ENCODE results near the gene EXOSC3. TPM values are rescaled to one million over a fixed set of nuclear protein-coding genes. Genes with fewer than 3 reads are reported as not detected.

The EXOSC3 gene
- total and polyA plus RNA-seq, 10 of the 15 experiments (the other 5 are each of a cell fraction or from before 2014, with no cell fraction given): 8.2 to 161 (median 61.4) TPM

DNA sequence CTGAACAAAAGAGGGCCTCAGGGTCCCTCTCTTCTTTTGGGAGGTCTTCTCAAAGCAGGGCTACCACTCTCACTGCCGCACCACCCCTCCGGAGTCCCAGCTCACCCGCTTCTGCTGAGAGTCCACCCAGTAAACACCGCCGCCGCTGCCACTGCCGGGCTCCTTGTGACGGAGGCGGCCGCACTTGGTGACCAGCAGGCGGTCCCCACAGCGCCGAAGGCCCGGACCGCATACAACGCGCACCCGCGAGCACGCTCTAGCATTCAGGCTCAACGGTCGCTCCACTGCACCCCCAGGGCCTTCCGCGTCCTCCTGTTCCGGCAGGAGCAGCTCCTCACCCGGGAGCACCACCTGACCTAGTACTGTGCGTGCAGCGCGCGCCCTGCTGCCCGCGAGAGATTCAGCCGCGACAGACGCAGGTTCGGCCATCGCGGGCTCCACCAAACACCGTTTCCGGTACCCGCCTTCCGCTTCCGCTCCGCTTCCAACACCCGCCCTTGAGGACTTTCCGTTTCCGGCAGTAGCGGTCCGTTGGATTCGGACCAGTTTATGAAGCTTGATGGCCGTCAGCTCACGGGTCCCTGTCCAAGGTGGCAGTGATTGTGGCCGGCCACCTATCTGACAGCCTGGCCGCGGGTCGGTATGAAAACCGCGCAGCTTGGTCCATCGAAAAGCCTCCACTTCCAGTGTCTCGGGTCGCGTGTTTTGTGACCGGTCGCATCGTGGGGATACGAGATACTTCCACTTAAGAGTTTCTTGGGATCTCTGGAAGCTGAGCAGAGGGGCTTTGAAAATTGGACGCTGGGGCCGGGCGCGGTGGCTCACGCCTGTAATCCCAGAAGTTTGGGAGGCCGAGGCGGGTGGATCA, at the start of gene EXOSC3 (continued):
- TF ChIP-seq BCLAF1 (IDR thresholded peaks at IDR 0.05): no peak
- TF ChIP-seq, protein P1, sequence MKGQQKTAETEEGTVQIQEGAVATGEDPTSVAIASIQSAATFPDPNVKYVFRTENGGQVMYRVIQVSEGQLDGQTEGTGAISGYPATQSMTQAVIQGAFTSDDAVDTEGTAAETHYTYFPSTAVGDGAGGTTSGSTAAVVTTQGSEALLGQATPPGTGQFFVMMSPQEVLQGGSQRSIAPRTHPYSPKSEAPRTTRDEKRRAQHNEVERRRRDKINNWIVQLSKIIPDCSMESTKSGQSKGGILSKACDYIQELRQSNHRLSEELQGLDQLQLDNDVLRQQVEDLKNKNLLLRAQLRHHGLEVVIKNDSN (IDR thresholded peaks at IDR 0.05; ENCODE audit: borderline replicate concordance, extremely low read length, insufficient read depth, low read depth, low read length): peak; percentile 51
- peak; percentile 47; the same call in 1 of the 2 replicates for TF ChIP-seq NR2F1 (conservative IDR thresholded peaks at IDR 0.05)
- peak; percentile 97 for TF ChIP-seq RELB (IDR thresholded peaks at IDR 0.05; ENCODE audit: low read depth)
- TF ChIP-seq NFYB (IDR thresholded peaks at IDR 0.05; ENCODE audit: insufficient read depth, low read depth, low read length): no peak
- TF ChIP-seq RELA (IDR thresholded peaks at IDR 0.05; ENCODE audit: borderline replicate concordance, partially characterized antibody): peak; percentile 53
- TF ChIP-seq GATAD2B (conservative IDR thresholded peaks at IDR 0.05; ENCODE audit: low read depth): peak; percentile 59; the same call in 1 of the 2 replicates
- peak; percentile 81 for TF ChIP-seq MYC (IDR thresholded peaks at IDR 0.05; ENCODE audit: insufficient read depth, insufficient read length, insufficient replicate concordance, low read length, severe bottlenecking)
- no peak for TF ChIP-seq KAT2A (conservative IDR thresholded peaks at IDR 0.05; ENCODE audit: control insufficient read depth, low read depth, low read length)
- peak; percentile 70 for TF ChIP-seq HDAC6 (IDR thresholded peaks at IDR 0.05; ENCODE audit: unreplicated experiment)
- TF ChIP-seq HDGF (IDR thresholded peaks at IDR 0.05): peak; percentile 89
- TF ChIP-seq ZNF217 (IDR thresholded peaks at IDR 0.05): no peak
- peak; percentile 100 for TF ChIP-seq POLR2A (IDR thresholded peaks at IDR 0.05; ENCODE audit: low read depth, low read length)
- peak; percentile 52 for TF ChIP-seq MAX (IDR thresholded peaks at IDR 0.05; ENCODE audit: low read depth, low read length)
- TF ChIP-seq, protein P2, sequence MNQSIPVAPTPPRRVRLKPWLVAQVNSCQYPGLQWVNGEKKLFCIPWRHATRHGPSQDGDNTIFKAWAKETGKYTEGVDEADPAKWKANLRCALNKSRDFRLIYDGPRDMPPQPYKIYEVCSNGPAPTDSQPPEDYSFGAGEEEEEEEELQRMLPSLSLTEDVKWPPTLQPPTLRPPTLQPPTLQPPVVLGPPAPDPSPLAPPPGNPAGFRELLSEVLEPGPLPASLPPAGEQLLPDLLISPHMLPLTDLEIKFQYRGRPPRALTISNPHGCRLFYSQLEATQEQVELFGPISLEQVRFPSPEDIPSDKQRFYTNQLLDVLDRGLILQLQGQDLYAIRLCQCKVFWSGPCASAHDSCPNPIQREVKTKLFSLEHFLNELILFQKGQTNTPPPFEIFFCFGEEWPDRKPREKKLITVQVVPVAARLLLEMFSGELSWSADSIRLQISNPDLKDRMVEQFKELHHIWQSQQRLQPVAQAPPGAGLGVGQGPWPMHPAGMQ (IDR thresholded peaks at IDR 0.05; ENCODE audit: borderline replicate concordance): no peak
- peak; percentile 81; the same call in 1 of the 2 replicates for TF ChIP-seq NFXL1 (IDR thresholded peaks at IDR 0.05; ENCODE audit: borderline replicate concordance)
- no peak for TF ChIP-seq ATF3 (IDR thresholded peaks at IDR 0.05; ENCODE audit: borderline replicate concordance, extremely low read depth, low read depth, low read length)
- TF ChIP-seq, protein P3, sequence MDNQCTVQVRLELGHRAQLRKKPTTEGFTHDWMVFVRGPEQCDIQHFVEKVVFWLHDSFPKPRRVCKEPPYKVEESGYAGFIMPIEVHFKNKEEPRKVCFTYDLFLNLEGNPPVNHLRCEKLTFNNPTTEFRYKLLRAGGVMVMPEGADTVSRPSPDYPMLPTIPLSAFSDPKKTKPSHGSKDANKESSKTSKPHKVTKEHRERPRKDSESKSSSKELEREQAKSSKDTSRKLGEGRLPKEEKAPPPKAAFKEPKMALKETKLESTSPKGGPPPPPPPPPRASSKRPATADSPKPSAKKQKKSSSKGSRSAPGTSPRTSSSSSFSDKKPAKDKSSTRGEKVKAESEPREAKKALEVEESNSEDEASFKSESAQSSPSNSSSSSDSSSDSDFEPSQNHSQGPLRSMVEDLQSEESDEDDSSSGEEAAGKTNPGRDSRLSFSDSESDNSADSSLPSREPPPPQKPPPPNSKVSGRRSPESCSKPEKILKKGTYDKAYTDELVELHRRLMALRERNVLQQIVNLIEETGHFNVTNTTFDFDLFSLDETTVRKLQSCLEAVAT (IDR thresholded peaks at IDR 0.05): 0 out of 2 replicates have a peak, but pooled peaks have one; percentile 34
- TF ChIP-seq RFX5 (IDR thresholded peaks at IDR 0.05; ENCODE audit: low read depth, low read length): no peak; the same call in 1 of the 2 replicates
